Breast epithelium (tissue), 3 donors: ENCODE results near the gene AQP10.

Experiments
- POLR2AphosphoS5 ChIP-seq, 3 donors: sonication (generic); formaldehyde crosslinking; IDR thresholded peaks; one replicate each; pipeline ENCODE4 v1.6.1; 2017; ENCODE audit warnings: antibody characterized with exemption in 3 of 3
- TF ChIP-seq, protein P1 (sequence below), 3 donors: fragments of 450-650 bp; IDR thresholded peaks; one replicate each; pipeline ENCODE4 v1.5.1; 2016 to 2017; ENCODE audit warnings: antibody characterized with exemption in 3 of 3, mild to moderate bottlenecking in 3 of 3, moderate library complexity in 3 of 3

DNA sequence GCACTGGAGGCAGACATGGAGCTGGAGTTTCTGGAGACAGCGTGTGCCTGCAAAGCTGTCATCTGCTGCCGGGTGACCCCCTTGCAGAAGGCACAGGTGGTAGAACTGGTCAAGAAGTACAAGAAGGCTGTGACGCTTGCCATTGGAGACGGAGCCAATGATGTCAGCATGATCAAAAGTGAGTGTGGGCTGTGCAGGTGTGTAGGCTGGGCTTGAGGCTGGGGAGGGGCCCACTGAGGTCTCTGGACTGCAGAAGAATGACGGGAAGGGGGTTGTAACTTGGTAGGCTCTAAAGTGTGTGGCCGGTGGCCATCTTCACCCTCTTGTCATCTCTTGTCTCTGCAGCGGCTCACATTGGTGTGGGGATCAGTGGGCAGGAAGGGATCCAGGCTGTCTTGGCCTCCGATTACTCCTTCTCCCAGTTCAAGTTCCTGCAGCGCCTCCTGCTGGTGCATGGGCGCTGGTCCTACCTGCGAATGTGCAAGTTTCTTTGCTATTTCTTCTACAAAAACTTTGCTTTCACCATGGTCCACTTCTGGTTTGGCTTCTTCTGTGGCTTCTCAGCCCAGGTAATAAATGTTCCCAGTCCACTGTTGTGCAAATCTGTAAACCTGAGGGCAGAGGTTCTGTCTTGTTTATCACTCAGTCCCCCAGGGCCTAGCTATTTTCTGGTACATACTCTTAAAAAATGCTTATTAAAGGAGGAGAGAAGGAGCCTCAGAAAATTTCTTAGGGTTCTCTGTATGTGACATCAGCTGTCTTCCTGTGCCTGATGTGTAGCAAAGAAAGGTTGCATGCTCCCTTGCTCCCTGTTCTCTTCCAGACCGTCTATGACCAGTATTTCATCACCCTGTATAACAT, 24.3 kb downstream of the AQP10 start:
- TF ChIP-seq, protein P1, sequence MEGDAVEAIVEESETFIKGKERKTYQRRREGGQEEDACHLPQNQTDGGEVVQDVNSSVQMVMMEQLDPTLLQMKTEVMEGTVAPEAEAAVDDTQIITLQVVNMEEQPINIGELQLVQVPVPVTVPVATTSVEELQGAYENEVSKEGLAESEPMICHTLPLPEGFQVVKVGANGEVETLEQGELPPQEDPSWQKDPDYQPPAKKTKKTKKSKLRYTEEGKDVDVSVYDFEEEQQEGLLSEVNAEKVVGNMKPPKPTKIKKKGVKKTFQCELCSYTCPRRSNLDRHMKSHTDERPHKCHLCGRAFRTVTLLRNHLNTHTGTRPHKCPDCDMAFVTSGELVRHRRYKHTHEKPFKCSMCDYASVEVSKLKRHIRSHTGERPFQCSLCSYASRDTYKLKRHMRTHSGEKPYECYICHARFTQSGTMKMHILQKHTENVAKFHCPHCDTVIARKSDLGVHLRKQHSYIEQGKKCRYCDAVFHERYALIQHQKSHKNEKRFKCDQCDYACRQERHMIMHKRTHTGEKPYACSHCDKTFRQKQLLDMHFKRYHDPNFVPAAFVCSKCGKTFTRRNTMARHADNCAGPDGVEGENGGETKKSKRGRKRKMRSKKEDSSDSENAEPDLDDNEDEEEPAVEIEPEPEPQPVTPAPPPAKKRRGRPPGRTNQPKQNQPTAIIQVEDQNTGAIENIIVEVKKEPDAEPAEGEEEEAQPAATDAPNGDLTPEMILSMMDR (IDR thresholded peaks at IDR 0.05) = peak in 1 of 3 donors; percentile 39
- no peak for TF ChIP-seq POLR2AphosphoS5 (IDR thresholded peaks at IDR 0.05)
